Measurements from ENCODE around the gene IRF2BPL.

Gene IRF2BPL

GRCh38 chr14:77028384-77029231 lies at the start of gene IRF2BPL:
Gene IRF2BPL (minus strand): TSS chr14:77028708. CDS start chr14:77027792, 916 bp downstream.
- DNase-seq (ENCODE audit: low read depth in 2 of 2) = peak; percentile 90 to 93

GRCh38 chr14:77077040-77077439 lies 48.5 kb upstream of the IRF2BPL start:
- DNase-seq (ENCODE audit: low read depth in 2 of 2) = no peak

DNA sequence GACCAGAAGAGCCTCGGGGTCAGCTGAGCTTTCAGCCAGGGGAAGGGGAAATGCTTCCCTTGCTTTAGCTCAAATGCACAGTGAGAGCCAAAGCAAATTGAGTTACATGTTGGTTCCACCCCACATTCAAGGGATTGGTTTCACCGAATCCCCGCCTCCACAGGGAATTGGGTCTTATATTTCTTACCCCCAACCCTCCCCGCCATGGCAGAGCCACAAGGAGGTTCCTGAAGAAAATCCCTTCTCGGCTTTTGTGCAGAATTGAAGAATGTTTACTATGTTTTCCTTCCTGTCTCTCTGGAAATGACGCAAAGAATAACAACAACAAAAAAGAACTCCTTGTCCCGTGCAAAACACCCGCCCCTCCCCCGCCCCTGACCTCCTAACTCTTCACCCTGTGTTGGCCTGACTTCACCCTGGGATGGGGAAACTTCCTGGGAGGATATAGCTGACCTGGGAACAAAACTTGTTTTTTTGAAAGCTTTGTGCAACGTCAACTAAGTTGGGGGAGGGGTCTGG lies 47.7 kb upstream of the IRF2BPL start:
- DNase-seq (ENCODE audit: low read depth in 2 of 2) = no peak

DNA sequence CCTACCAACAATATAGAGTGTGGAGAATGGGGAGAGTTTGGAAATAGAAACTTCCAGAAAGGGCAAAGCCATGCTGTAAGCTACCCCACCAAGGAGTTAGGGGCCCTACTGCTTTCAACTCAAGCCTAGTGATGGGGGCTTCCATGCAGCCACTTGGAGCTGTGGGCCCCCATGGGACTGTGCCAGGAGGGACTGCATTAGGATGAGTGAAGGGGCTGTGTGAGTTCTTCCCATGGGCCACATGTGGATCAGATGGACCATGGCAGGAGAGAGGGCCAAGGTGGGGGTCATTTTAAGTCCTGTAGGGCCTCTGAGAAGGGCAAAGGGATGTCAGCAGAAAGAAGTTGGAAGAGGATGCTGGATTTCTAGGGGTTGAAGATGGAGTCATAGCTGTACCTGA lies 46.5 kb upstream of the IRF2BPL start:
- no peak for DNase-seq (ENCODE audit: low read depth in 2 of 2)

GRCh38 chr14:77071938-77072388 lies 43.5 kb upstream of the IRF2BPL start:
- no peak for DNase-seq (ENCODE audit: low read depth in 2 of 2)

- no peak for DNase-seq (ENCODE audit: low read depth in 2 of 2)
Observed at GRCh38 chr14:77069551-77069950, 41.0 kb upstream of the IRF2BPL start.

GRCh38 chr14:77068517-77069200 lies 40.2 kb upstream of the IRF2BPL start:
- DNase-seq (ENCODE audit: low read depth in 2 of 2) = no peak

DNA sequence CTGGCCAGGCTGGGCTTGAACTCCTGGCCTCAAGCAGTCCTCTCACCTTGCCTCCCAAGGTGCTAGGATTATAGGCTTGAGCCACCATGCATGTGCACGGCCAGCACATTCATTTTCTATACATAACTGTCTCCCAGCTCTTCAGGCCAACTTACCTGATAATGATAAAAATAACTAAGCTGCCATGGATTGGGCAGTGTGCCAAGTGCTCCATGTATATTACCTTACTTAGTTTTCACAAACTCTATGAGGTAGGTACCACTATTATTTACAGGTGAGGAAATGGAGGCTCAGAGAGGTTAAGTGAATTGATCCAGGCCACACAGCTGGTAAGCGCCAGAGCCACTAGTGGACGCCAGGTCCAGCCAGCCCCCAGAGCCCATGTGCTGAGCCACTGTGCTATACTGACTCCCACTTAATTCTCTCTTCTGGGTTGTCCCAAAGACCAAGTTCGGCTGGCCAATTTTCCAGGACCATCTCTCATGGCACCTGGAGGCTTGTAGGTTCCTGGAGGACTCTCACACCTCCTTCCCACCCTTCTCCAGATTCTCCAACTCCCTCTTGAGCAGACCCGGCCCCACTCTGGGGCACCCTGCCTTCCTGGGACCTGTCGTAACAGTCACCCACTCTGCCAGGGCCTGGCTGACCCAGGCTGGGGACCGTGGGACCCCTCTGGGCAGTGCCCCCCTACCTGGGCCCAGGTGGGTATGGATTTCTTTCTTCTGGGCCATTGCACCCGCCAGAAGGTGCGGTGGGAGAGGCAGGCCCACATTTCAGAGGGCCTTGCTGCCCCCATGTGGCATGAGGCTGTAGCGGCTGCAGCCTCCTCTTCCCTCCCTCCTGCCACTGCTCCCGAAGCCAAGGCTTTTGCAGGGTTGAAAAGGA lies 39.4 kb upstream of the IRF2BPL start:
- DNase-seq (ENCODE audit: low read depth in 2 of 2) = peak; percentile 16 to 34

GRCh38 chr14:77066578-77067172 lies 38.2 kb upstream of the IRF2BPL start:
- no peak for DNase-seq (ENCODE audit: low read depth in 2 of 2)

GRCh38 chr14:77065851-77066577 lies 37.5 kb upstream of the IRF2BPL start:
- no peak for DNase-seq (ENCODE audit: low read depth in 2 of 2)

GRCh38 chr14:77064521-77065178 lies 36.1 kb upstream of the IRF2BPL start:
- no peak for DNase-seq (ENCODE audit: low read depth in 2 of 2)

- DNase-seq (ENCODE audit: low read depth in 2 of 2) = no peak
Observed at GRCh38 chr14:77063571-77064171, 35.2 kb upstream of the IRF2BPL start.

DNA sequence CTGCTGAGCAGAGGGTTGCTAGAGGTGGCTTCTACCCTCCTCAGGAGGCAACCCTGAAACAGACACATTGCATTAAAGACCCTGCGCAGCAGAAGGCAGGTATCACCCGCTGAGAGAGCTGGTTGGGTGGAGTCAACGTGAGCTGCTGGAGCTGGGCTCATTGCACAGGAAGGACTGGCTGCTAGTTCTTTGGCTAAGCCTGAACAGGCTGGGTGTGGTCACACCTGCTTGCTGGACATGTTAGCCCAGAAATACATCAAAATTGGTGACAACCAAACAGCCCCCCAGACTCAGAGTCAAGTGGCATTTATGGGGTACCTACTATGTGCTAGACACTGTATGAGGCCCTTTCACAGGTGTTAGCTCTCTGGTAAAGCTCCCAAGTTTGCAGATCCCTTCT lies 33.8 kb upstream of the IRF2BPL start:
- no peak for DNase-seq (ENCODE audit: low read depth in 2 of 2)

GRCh38 chr14:77061630-77062257 lies 33.2 kb upstream of the IRF2BPL start:
- no peak for DNase-seq (ENCODE audit: low read depth in 2 of 2)

DNA sequence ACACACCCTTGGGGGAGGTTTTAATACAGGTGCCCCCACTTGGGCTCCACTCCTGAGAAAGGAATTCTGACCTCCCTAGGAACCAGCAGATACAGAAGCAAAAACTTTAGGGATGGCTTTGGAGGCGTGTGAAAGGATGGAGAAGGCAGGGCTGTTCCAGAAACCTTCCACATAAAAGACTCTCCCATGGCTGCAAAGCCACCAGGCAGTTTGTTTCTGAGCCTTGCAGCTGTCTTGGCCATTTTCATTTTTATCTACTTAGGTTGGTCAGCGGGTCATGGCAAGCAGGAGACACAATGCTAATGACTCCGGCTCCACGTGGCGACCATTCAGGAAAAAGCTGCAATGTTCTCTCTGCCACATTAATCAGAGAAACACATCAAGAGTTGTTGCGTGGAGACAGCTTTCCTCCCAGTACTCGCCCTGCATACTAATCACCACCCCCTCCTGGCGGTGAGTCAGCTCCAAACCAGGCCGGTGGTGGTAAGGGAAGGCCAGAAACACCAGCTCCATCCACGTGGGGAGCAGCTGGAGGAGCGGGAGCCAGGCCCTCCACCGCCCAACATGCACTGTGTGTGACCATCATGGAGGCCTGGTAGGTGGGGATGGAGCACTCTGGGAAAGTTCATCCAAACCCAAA lies 30.9 kb upstream of the IRF2BPL start:
- DNase-seq (ENCODE audit: low read depth in 2 of 2) = no peak

DNA sequence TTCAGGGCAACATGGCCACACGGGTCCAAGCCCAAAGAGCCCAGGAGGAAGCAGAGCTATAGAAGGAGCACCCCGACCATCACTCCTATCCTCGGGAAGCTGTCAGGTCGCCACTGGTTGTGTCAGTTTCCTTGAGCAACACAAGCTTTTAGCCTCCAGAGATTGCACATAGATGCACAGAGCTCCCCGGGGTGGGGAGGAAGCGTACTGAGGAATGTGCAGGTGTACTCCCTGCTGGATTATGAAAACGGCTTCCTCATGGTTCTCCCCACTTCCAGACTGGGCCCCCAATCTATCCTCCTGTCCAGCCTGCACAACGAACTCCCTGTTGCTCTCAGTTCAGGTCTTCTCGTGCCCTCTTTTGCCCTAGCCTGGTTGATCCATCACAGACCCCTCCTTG lies 30.3 kb upstream of the IRF2BPL start:
- DNase-seq (ENCODE audit: low read depth in 2 of 2) = no peak

DNA sequence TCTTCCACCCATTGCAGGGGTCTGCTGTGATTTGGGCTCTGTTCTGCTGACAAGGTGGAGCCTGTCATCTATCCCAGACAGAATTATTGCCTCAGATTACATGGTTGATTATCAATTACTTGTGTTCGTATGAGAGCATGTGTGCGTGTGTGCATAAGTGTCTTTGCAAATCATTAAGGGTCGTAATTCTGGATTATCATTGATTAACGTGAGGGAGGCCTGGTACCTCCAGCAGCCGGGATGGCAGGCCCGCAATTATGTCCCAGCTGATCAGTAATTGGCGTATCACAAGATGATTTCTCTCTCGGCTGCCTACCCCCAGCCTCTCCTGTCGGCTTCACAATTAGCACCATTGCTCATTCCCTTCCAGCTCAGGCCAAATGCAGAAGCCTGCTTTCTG lies 29.6 kb upstream of the IRF2BPL start:
- no peak for DNase-seq (ENCODE audit: low read depth in 2 of 2)

DNA sequence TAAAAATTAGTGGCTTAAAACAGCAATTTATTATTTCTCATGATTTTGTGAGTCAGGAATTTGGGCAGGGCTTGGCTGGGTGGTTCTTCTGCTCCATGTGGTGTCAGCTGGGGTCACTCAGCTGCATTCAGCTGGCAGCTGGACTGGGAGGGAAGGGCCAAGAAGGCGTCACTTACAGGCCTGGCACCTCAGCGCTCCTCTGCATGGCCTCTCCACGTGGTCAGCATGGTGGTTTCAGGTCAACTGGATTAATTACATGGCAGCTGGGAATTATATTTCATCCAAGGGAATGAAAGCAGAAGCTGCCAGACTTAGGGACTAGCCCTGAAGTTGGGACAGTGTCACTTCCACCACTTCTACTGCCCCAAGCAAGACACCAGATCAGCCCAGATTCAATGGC lies 27.5 kb upstream of the IRF2BPL start:
- DNase-seq (ENCODE audit: low read depth in 2 of 2) = no peak

GRCh38 chr14:77055306-77055705 lies 26.8 kb upstream of the IRF2BPL start:
- no peak for DNase-seq (ENCODE audit: low read depth in 2 of 2)

All from stimulated activated CD4-positive, alpha-beta T cell treated with anti-CD3 and anti-CD28 coated beads, Interleukin-1b, Interleukin-23, amount 100 ng/mL, for 1 hour (primary cell).